ENCODE results near the gene COL26A1. TPM values are rescaled to one million over a fixed set of nuclear protein-coding genes. Genes with fewer than 3 reads are reported as not detected.

Gene COL26A1
- total RNA-seq, 1 donor, result not detected

GRCh38 chr7:101563943-101564777 lies 201.5 kb downstream of the COL26A1 start:
- peak; percentile 66 for DNase-seq (ENCODE audit: insufficient read length, low spot score, missing footprints)
- Histone ChIP-seq H3K36me3 (ENCODE audit: insufficient read depth, low read length) (no peaks in the 10 kb centered on the region), H4K20me1 (ENCODE audit: insufficient read depth, low read length) (no peaks in the 10 kb centered on the region), H3K9me3 (ENCODE audit: low read depth, low read length) (no peaks in the 10 kb centered on the region), H3K27me3 (ENCODE audit: insufficient read depth, low read length) (peaks cover 23% of the 10 kb centered on the region), H3K4me1 (ENCODE audit: insufficient read depth, low read length) (no peaks in the 10 kb centered on the region), H2AFZ (ENCODE audit: low read length) (no peak overlapping the region), H3K79me2 (ENCODE audit: insufficient read depth, low read length) (no peaks in the 10 kb centered on the region), H3K27ac (ENCODE audit: low read depth, low read length) (no peak overlapping the region), H3K4me3 (ENCODE audit: insufficient read depth, low read length) (no peak overlapping the region), H3K4me2 (ENCODE audit: insufficient read depth, low read length) (no peak overlapping the region)
- no peak for TF ChIP-seq CTCF (IDR thresholded peaks at IDR 0.05; ENCODE audit: extremely low read depth, low read depth, low read length)

- H3K79me2 ChIP-seq (ENCODE audit: insufficient read depth, low read length), result no peaks in the 10 kb centered on the region
- no peak overlapping the region for H3K4me2 ChIP-seq (ENCODE audit: insufficient read depth, low read length)
- TF ChIP-seq CTCF (IDR thresholded peaks at IDR 0.05; ENCODE audit: extremely low read depth, low read depth, low read length), result no peak
- H3K4me3 ChIP-seq (ENCODE audit: insufficient read depth, low read length), result no peak overlapping the region
- H3K4me1 ChIP-seq (ENCODE audit: insufficient read depth, low read length), result no peaks in the 10 kb centered on the region
- no peak overlapping the region for H2AFZ ChIP-seq (ENCODE audit: low read length)
- H3K36me3 ChIP-seq (ENCODE audit: insufficient read depth, low read length), result no peaks in the 10 kb centered on the region
- no peak for DNase-seq (ENCODE audit: insufficient read length, low spot score, missing footprints)
- H3K9me3 ChIP-seq (ENCODE audit: low read depth, low read length), result no peaks in the 10 kb centered on the region
- no peak overlapping the region for H3K27ac ChIP-seq (ENCODE audit: low read depth, low read length)
- peaks cover 23% of the 10 kb centered on the region for H3K27me3 ChIP-seq (ENCODE audit: insufficient read depth, low read length)
- no peaks in the 10 kb centered on the region for H4K20me1 ChIP-seq (ENCODE audit: insufficient read depth, low read length)
Observed at GRCh38 chr7:101564778-101565211, 202.1 kb downstream of the COL26A1 start.

- H3K36me3 ChIP-seq (ENCODE audit: insufficient read depth, low read length), result no peaks in the 10 kb centered on the region
- no peak overlapping the region for H3K27ac ChIP-seq (ENCODE audit: low read depth, low read length)
- H3K4me3 ChIP-seq (ENCODE audit: insufficient read depth, low read length), result no peak overlapping the region
- DNase-seq (ENCODE audit: insufficient read length, low spot score, missing footprints), result peak; percentile 55
- no peak overlapping the region for H3K4me2 ChIP-seq (ENCODE audit: insufficient read depth, low read length)
- no peaks in the 10 kb centered on the region for H4K20me1 ChIP-seq (ENCODE audit: insufficient read depth, low read length)
- TF ChIP-seq CTCF (IDR thresholded peaks at IDR 0.05; ENCODE audit: extremely low read depth, low read depth, low read length), result no peak
- no peak overlapping the region for H2AFZ ChIP-seq (ENCODE audit: low read length)
- no peaks in the 10 kb centered on the region for H3K9me3 ChIP-seq (ENCODE audit: low read depth, low read length)
- peaks cover 21% of the 10 kb centered on the region for H3K27me3 ChIP-seq (ENCODE audit: insufficient read depth, low read length)
- H3K79me2 ChIP-seq (ENCODE audit: insufficient read depth, low read length), result no peaks in the 10 kb centered on the region
- H3K4me1 ChIP-seq (ENCODE audit: insufficient read depth, low read length), result no peaks in the 10 kb centered on the region
Observed at GRCh38 chr7:101565601-101566209, 203.0 kb downstream of the COL26A1 start.

- H3K4me1 ChIP-seq (ENCODE audit: insufficient read depth, low read length), result no peaks in the 10 kb centered on the region
- H2AFZ ChIP-seq (ENCODE audit: low read length), result no peak overlapping the region
- no peak for DNase-seq (ENCODE audit: insufficient read length, low spot score, missing footprints)
- no peaks in the 10 kb centered on the region for H3K36me3 ChIP-seq (ENCODE audit: insufficient read depth, low read length)
- H3K4me3 ChIP-seq (ENCODE audit: insufficient read depth, low read length), result no peak overlapping the region
- no peaks in the 10 kb centered on the region for H3K9me3 ChIP-seq (ENCODE audit: low read depth, low read length)
- H3K27me3 ChIP-seq (ENCODE audit: insufficient read depth, low read length), result peaks cover 21% of the 10 kb centered on the region
- H3K79me2 ChIP-seq (ENCODE audit: insufficient read depth, low read length), result no peaks in the 10 kb centered on the region
- no peaks in the 10 kb centered on the region for H4K20me1 ChIP-seq (ENCODE audit: insufficient read depth, low read length)
- H3K4me2 ChIP-seq (ENCODE audit: insufficient read depth, low read length), result no peak overlapping the region
- no peak for TF ChIP-seq CTCF (IDR thresholded peaks at IDR 0.05; ENCODE audit: extremely low read depth, low read depth, low read length)
- H3K27ac ChIP-seq (ENCODE audit: low read depth, low read length), result no peak overlapping the region
Observed at GRCh38 chr7:101567230-101567629, 204.6 kb downstream of the COL26A1 start.

Measured in osteoblast (primary cell).